Upper lobe of right lung (tissue), 1 donor: ENCODE results near the gene TMEM222. TPM values are rescaled to one million over a fixed set of nuclear protein-coding genes. Genes with fewer than 3 reads are reported as not detected.

Experiments
- ATAC-seq: fragments of 200-7000 bp; cut with Tn5 transposase; one replicate; pipeline ENCODE4 v1.9.1; 2020; ENCODE audit warnings: mild to moderate bottlenecking, moderate library complexity
- DNase-seq: peaks from one replicate; pipeline ENCODE4 v3.0.0-alpha.2; 2020
- H3K27ac ChIP-seq: fragments of 200-600 bp; one replicate; pipeline ENCODE4 v1.8.0; 2022
- H3K27me3 ChIP-seq: fragments of 200-600 bp; one replicate; pipeline ENCODE4 v1.8.0; 2022; ENCODE audit warnings: mild to moderate bottlenecking
- H3K36me3 ChIP-seq: fragments of 200-600 bp; one replicate; pipeline ENCODE4 v1.8.0; 2022
- H3K4me1 ChIP-seq: fragments of 200-600 bp; one replicate; pipeline ENCODE4 v1.8.0; 2022
- H3K4me3 ChIP-seq: fragments of 200-600 bp; one replicate; pipeline ENCODE4 v1.8.0; 2022; ENCODE audit warnings: mild to moderate bottlenecking
- H3K9me3 ChIP-seq: fragments of 200-600 bp; one replicate; pipeline ENCODE4 v1.8.0; 2022
- CTCF ChIP-seq: fragments of 200-600 bp; IDR thresholded peaks from one replicate; pipeline ENCODE4 v1.8.0; 2022; ENCODE audit warnings: antibody characterized with exemption
- intact Hi-C: fragments of 100-400 bp; cut with DNase I; formaldehyde crosslinking; loops from one replicate; pipeline ENCODE4 v1.11.0; 2022
- total RNA-seq: library from RNA; stranded (reverse); fragmentation: NEBNext Ultra II Directional; extraction: Animal tissue kit (Norgen Biotek cat#: 25700); gene quantifications from one replicate; pipeline ENCODE4 v1.2.1, GENCODE V29; 2021
- donor health status: DM: no; HTN: yes; CAD: no; lungs with severe emphysema.

TMEM222 gene
- total RNA-seq, 1 donor from 2014 or later, result 36.7 TPM

GRCh38 chr1:27364696-27365371 lies 42.9 kb downstream of the TMEM222 start:
- ATAC-seq (no peak), DNase-seq (peak; percentile 58)
- Histone ChIP-seq H3K4me3 (peak overlapping the region; percentile 75), H3K36me3 (peaks cover 49% of the 10 kb centered on the region), H3K9me3 (no peaks in the 10 kb centered on the region), H3K4me1 (peaks cover 40% of the 10 kb centered on the region), H3K27ac (peak overlapping the region; percentile 96), H3K27me3 (no peaks in the 10 kb centered on the region)
- TF ChIP-seq CTCF, result no peak
- intact Hi-C loops, result no loop called here

GRCh38 chr1:27365372-27366112 lies 43.6 kb downstream of the TMEM222 start:
- peak; percentile 94 for DNase-seq
- no peaks in the 10 kb centered on the region for H3K9me3 ChIP-seq
- intact Hi-C loops, result no loop called here
- H3K36me3 ChIP-seq, result peaks cover 42% of the 10 kb centered on the region
- peaks cover 40% of the 10 kb centered on the region for H3K4me1 ChIP-seq
- ATAC-seq, result peak; percentile 79
- peak overlapping the region; percentile 96 for H3K27ac ChIP-seq
- no peaks in the 10 kb centered on the region for H3K27me3 ChIP-seq
- TF ChIP-seq CTCF, result no peak
- peak overlapping the region; percentile 75 for H3K4me3 ChIP-seq

GRCh38 chr1:27366113-27366410 lies 44.1 kb downstream of the TMEM222 start:
- ATAC-seq, result peak; percentile 67
- Histone ChIP-seq H3K36me3 (peaks cover 37% of the 10 kb centered on the region), H3K27ac (peak overlapping the region; percentile 96), H3K27me3 (no peaks in the 10 kb centered on the region), H3K4me3 (peak overlapping the region; percentile 75), H3K4me1 (peaks cover 40% of the 10 kb centered on the region), H3K9me3 (no peaks in the 10 kb centered on the region)
- intact Hi-C loops, result no loop called here
- no peak for TF ChIP-seq CTCF
- peak; percentile 96 for DNase-seq

- intact Hi-C loops, result no loop called here
- peaks cover 40% of the 10 kb centered on the region for H3K4me1 ChIP-seq
- peak within 1 kb of the TSS; percentile 75 for H3K4me3 ChIP-seq
- DNase-seq, result peak; percentile 96
- peak; percentile 36 for TF ChIP-seq CTCF
- peak; percentile 82 for ATAC-seq
- H3K9me3 ChIP-seq, result no peaks in the 10 kb centered on the region
- peak within 1 kb of the TSS; percentile 96 for H3K27ac ChIP-seq
- H3K27me3 ChIP-seq, result no peaks in the 10 kb centered on the region
- H3K36me3 ChIP-seq, result peaks cover 31% of the 10 kb centered on the region
Observed at GRCh38 chr1:27366411-27367159, 44.6 kb downstream of the TMEM222 start, which contains the start of gene MAP3K6. Gene MAP3K6, minus strand, starts transcription at chr1:27366961. Its CDS starts 364 bp downstream, at chr1:27366597.

GRCh38 chr1:27367160-27367650 lies 45.2 kb downstream of the TMEM222 start:
- DNase-seq (no peak), ATAC-seq (no peak)
- Histone ChIP-seq H3K36me3 (peaks cover 25% of the 10 kb centered on the region), H3K4me3 (peak overlapping the region; percentile 75), H3K27me3 (no peaks in the 10 kb centered on the region), H3K4me1 (peaks cover 40% of the 10 kb centered on the region), H3K27ac (peak overlapping the region; percentile 96), H3K9me3 (no peaks in the 10 kb centered on the region)
- intact Hi-C loops, result no loop called here
- TF ChIP-seq CTCF, result no peak
